NCI-H1417 treated with DMSO at 0.1 percent for 48 hours (cell line): Measurements from ENCODE around the gene SPDEF.

Experiments
- DNase-seq: peaks from one replicate; lab custom pipeline; 2025; lab: John Stamatoyannopoulos, UW

The SPDEF gene

GRCh38 chr6:34556031-34556471 is at the start of gene SPDEF:
SPDEF (minus strand) TSS chr6:34556329; CDS start chr6:34544455, 11,874 bp downstream.
- no peak for DNase-seq

GRCh38 chr6:34603707-34604106 is 47.6 kb upstream of the SPDEF start:
- no peak for DNase-seq

GRCh38 chr6:34602318-34603111 is 46.4 kb upstream of the SPDEF start:
- DNase-seq = peak; percentile 57

GRCh38 chr6:34601706-34602105 is 45.6 kb upstream of the SPDEF start:
- DNase-seq = peak; percentile 65

GRCh38 chr6:34600796-34601195 is 44.7 kb upstream of the SPDEF start:
- DNase-seq = no peak

- DNase-seq = no peak
Measured at GRCh38 chr6:34600101-34600500, 44.0 kb upstream of the SPDEF start.

- no peak for DNase-seq
Measured at GRCh38 chr6:34598712-34599111, 42.6 kb upstream of the SPDEF start.

GRCh38 chr6:34597605-34598353 is 41.6 kb upstream of the SPDEF start:
- DNase-seq = no peak

GRCh38 chr6:34596798-34597197 is 40.7 kb upstream of the SPDEF start:
- no peak for DNase-seq

- DNase-seq = no peak
Measured at GRCh38 chr6:34595332-34596184, 39.4 kb upstream of the SPDEF start.

- DNase-seq = no peak
Measured at GRCh38 chr6:34593701-34594100, 37.6 kb upstream of the SPDEF start.

- no peak for DNase-seq
Measured at GRCh38 chr6:34592208-34592952, 36.3 kb upstream of the SPDEF start.

- DNase-seq = no peak
Measured at GRCh38 chr6:34589691-34590090, 33.6 kb upstream of the SPDEF start.

- DNase-seq = no peak
Measured at GRCh38 chr6:34589140-34589539, 33.0 kb upstream of the SPDEF start.

GRCh38 chr6:34587851-34588250 is 31.7 kb upstream of the SPDEF start:
- DNase-seq = no peak

GRCh38 chr6:34587325-34587724 is 31.2 kb upstream of the SPDEF start:
- DNase-seq = no peak

- no peak for DNase-seq
Measured at GRCh38 chr6:34586327-34587040, 30.4 kb upstream of the SPDEF start.

- DNase-seq = no peak
Measured at GRCh38 chr6:34585512-34586061, 29.5 kb upstream of the SPDEF start.

GRCh38 chr6:34585108-34585507 is 29.0 kb upstream of the SPDEF start:
- DNase-seq = no peak

- DNase-seq = no peak
Measured at GRCh38 chr6:34584694-34585093, 28.6 kb upstream of the SPDEF start.
